GM12872 (cell line): ENCODE data around the gene PARP2.

Experiments used
- CTCF ChIP-seq: IDR thresholded peaks from 3 replicates; pipeline ENCODE4 v1.5.1; 2011; ENCODE audit warnings: low read depth, mild to moderate bottlenecking, low read length, moderate library complexity; ENCODE audit not compliant: insufficient read depth

The PARP2 gene

DNA sequence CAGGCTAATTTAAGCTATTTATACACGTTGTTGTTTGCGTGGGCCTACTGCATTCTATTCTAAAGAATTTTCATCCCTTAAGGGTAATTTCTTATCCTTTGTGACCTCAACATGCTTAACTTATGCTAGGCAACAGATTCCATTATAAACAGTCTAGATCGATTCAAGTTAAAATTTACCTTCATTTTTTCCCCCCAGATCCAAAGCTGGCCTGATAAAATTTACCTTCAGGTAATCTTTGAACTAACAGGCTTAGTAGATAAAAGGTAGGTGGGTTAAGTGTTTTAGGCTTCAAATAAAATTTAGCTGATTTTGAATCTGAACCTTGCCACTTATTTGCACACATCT, 10.0 kb upstream of the PARP2 start:
- TF ChIP-seq CTCF, result no peak

- TF ChIP-seq CTCF, result no peak
Measured at GRCh38 chr14:20334017-20334416, 9.4 kb upstream of the PARP2 start.

- no peak for TF ChIP-seq CTCF
Measured at GRCh38 chr14:20341646-20342045, 1.8 kb upstream of the PARP2 start.

GRCh38 chr14:20343862-20344220, 406 bp downstream of the PARP2 start:
- no peak for TF ChIP-seq CTCF

- no peak for TF ChIP-seq CTCF
Measured at GRCh38 chr14:20345366-20345765, 1.9 kb downstream of the PARP2 start.

DNA sequence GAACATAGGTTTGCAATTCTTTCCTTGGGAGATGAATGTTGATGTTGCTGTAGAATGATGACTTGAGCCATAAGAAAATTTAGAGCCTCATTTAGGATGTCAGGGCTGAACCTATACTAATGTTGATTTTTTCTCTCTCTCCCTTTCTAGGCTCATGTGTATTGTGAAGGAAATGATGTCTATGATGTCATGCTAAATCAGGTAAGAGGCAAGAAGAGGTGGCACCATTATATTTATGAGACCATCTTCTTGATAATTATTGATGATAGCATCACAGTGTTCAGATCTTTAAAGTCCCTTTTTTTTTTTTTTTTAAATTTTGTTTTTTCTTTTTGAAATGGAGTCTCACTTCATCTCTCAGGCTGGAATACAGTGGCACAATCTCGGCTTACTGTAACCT, 3.3 kb downstream of the PARP2 start:
- TF ChIP-seq CTCF, result no peak

- no peak for TF ChIP-seq CTCF
Measured at GRCh38 chr14:20347747-20348146, 4.3 kb downstream of the PARP2 start.

DNA sequence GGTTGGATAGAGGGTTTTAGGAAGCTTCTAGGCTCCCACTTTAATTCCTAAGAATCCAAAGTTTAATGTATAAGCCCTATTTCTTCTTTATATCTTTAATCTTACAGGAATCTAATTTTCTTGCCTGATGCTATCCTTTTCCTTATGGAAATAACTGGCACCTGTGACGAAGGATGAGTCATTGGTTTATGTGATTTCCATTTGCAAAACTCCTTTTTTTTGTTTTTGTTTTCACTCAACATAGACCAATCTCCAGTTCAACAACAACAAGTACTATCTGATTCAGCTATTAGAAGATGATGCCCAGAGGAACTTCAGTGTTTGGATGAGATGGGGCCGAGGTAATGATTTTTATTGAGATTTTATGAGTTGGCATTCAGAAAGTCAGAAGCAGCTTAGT, 6.8 kb downstream of the PARP2 start:
- TF ChIP-seq CTCF, result no peak
